ENCODE data around the gene ASB7.

ASB7 gene

DNA sequence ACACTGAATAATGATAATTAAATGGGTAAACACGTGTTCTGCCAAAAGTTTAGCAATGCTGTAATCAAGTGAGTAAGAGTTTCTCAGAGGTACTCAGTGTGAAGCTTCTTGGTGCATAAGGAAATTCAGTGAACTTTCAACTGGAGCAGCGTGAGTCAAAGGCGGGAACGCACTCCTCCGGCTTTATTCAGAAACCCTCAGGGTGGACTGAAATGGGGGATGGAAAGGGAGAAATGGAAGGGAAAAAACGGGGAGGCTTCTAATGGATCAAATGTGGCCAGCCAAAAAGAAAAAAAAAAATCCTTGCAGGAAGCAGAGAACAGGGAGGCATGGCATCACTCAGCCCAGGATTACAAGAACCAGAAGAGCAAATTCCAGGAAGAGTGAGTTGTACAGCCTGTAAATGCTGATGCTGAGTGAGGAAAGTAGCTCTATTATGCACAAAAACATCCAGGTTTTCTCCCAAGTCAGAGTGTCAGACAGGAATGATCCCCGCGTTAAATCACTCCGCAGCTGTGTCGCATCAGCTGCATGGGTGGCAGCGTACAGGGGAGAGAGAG, 85.3 kb downstream of the ASB7 start:
- no peak for DNase-seq

DNA sequence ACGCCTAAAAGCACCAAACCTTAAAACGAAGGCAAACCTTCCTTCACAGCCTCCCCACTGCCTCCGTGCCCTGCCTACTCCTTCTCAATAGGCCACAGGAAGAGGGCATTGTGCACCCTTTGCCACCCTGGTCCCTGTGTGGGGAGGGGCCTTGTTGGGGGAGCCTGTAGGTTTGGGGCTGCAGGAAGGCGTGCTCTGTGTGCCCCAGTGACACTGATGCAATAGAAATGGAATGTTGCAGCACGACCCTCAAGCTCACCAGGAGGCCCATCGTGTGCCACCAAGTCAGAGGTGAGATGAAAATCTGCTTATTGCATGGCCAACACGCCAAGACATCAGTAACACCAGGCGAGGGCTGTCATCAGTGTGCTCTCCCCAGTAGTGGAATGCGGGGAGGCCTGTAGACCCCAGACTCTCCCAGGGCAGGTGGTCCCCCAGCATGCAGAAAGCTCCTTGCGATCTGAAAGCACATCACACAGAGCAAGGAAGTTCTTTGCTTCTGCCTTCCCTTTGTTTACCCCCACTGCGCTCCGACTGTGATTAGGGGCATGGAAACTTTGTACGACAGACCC, 86.2 kb downstream of the ASB7 start:
- DNase-seq: no peak

DNA sequence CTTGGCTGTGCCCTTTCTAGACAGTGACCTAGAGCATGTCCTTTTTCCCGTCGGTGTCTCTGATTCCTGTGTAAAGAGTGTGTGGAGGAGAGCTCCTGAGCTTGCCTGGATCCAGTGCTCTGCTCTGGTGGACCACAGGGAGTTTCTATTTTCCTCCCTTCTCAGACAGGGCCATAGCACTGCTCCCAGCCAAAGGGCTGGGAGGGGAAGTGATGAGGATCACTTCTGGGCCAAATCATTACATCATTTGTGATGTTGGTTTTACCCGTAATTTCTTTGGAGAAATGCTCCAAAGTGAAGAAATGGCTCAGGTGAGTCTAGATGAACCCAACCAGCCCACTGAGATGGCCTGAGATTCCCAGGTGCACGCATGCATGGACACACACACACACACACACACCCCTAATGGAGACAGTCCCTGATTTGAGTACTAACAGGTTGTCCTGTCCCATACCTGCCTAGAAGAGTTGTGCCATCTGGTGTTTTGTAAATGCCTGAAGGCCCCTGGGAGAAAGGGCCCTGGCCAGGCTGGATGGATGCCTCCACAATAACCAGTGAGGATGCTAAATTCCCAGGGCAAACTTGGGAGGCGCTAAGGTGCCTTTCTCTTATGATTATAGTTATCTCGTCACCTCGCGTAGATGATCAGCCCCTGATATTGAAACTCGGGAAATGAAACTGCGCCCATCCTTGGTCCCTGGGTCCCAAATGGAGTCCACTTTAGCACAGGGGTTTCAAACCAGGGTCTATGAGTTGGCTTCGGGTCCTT, 86.9 kb downstream of the ASB7 start:
- DNase-seq: no peak

DNA sequence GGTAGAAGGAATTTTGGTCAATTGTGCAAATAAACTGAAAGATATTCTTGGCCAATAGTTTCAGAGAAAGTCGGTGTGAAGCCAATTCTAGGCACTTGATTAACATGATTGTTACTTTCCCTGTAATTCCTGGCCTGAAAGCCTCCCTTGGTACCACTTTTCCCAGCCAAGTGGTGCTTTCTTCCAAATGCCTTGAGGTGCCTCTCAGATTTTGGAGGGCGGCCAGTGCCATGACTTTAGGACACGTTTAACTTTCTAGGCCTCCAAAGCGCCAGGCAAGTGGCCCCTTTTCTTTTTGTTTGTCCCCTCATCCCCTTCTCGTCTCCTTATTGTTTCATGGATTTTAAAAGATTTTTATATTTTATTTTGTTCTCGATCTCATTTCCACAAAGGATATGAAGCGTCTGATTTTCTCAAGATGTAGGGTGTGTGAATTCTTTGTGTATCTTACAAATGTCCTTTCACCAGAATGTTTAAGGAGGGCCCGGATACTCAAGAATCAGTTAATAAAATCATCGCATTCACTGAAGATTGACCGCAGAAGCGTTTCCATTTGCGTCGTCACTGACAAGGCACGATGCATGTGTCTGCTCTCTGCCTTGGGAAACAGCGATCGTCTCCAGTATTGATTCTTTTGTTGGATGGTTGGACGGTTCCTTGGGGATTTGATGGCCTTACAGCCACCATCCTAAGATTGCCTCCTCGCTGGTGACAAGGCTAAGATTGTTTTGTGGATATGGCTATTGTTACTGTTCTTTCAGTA, 87.8 kb downstream of the ASB7 start:
- no peak for DNase-seq

DNA sequence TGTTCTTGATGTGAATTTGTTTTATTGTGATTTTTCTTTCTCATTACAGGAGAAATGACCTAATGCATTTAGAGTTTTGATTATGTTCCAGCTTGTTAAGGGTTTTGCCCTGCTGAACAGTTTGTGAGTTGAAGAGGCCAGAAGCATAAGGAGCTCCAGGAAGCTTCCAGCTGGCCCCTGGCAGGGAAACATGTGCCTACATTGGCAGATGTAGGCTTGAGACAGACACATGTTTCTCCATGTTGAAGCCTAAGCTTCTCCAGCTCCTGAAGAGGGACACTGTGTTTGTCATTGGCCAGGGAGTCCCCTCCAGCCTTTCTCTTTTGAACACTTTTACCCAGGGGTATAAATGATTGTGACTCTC, 88.4 kb downstream of the ASB7 start:
- DNase-seq: no peak

DNA sequence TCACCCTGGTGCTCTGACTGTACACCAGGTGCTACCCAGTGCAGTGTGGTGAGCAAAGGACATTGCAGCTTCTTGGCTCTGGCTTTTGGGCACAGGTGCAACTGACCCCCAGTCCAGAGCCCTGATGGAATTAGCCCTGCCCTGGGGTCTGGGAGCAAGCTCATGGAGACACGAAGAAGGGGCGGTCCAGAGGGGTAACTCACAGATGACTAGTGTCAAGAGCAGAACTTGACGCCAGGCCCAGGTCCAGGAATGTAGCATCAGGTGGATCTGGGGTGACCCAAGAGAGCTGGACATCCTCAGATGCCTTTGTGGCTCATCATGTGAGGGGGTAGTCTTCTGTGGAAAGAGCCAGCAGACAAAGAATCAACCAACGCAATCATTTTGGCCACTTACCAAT, 88.9 kb downstream of the ASB7 start:
- no peak for DNase-seq

DNA sequence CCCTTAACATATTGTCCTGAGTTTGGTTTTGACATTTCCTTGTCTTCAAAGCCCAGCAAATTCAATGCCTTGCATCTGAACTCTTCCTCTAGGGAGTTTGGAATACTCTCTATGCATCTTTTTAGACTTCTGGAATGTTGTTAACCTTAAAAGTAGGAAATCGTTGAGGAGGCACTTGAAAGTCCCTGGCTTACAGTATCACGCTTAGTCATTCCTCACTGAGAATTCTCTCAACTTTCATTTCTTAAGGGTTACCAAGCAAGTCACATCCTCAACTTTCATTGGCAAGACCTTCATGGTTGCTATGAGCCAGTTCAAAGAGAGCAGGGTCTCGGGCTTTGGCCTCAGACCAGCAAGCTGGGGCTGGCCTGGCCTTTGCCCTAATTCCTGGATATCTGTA, 89.9 kb downstream of the ASB7 start:
- no peak for DNase-seq

DNA sequence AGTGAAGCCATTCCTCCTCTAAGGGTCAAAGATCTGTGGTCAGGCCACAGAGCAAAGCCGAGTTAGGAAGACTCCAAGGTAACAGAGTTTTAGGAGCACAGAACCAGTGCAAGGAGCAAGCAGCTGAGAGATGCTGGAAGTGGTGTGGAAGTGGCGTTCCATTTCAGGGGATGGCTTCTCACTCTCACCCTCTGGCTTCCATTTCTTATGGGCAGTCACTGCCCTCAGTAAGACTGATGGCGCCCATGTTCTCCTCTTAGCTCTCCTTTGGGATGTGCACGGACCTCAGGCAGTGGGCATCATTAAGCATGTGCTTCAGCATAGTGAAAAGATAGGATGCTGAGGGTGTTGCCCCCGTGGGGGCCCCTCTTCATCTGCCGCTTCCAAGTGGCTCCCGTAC, 90.3 kb downstream of the ASB7 start:
- no peak for DNase-seq

DNA sequence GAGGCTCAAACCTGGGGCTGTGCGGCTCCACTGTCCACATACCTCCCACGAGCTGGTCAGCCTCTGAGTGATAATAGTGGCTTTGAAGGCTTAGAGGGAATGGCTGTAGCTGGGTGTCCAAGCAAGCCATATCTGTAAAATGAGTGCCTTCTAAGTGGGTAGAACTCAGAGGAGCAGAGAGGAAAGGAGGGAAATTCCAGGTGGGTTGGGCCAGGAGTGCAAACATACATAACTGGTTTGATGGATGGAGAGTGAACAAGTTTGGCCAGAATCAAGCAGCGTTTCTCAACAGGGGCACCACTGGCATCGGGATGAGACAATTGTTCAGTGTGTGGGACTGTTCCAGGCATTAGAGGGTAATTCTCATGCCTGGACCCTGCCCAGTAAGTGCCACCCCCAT, 91.1 kb downstream of the ASB7 start:
- no peak for DNase-seq

DNA sequence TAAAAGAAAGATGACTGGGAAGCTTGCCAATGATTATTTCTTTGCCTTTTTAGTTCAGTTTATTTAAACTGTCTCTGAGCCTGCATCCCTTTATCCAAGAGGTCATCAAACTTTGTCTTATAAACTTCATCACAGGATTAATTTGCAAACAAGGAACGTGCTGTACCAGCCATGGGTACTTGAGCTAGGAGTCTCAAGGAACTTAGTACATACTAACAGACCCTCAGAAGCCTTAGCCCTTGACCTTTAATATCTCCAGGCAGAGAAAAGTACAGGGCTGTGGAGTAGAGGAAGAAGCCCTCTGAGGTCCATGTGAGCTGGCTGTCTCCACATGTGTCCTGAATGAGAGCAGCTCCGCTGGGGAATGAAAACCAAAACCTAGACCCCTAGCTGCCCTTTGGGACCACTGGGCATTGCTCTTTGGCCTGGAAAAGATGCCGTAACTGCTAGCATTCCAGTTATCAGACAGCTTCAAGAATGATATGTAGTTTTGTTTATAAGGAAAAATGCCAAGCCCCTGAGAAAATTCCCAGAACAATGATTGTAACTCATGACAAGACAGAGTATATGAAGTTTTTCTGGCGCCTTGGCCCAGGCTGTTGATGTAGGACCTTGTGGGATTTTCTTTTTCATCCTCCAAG, 92.1 kb downstream of the ASB7 start:
- no peak for DNase-seq

DNA sequence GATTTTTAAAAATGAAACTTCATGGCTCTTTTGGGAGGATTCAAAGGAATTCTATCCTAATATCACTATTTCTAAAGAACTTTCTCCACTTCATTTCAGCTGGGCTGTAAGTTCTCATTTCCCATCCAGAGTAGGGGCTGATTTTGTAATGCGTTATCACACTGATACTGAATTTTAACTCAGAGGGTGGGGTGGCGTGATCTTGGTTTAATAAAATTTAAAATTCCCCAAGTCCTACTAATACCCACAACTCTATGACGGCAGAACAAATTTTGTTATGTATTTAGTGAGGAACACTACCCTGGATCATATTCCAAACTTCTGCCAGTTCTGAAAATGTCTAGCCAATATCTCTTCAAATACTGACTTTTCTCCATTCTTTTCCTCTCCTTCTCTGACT, 92.7 kb downstream of the ASB7 start:
- DNase-seq: no peak

DNA sequence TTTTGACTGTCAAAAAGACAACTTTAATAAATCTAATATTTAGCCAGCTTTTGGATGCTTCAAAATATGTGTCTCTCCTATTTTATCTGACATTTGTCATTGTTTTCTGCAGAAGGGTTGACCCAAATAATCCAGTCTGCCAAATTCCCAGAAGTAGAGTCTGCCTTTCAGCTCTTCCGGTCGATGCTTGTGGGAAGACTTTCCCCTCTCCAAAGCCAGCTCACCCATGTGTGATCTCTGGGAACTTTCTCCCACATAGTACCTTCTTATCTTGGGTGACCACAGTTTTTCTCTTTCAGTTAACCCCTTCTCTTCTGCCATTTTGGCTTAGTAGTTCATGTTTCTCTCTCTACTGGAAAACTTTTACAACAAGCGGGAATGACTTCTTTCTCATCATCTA, 94.1 kb downstream of the ASB7 start:
- no peak for DNase-seq

Data from activated effector memory CD4-positive, alpha-beta T cell treated with anti-CD3 and anti-CD28 coated beads, Interleukin-2, amount 50 U/mL, for 16 hours (primary cell).